GM12872 (cell line): ENCODE measurements around the gene ADAMTS6.

Experiments used
- TF ChIP-seq, protein P1 (sequence below): IDR thresholded peaks from 3 replicates; pipeline ENCODE4 v1.5.1; 2011; ENCODE audit warnings: low read depth, mild to moderate bottlenecking, low read length, moderate library complexity; ENCODE audit not compliant: insufficient read depth

Gene ADAMTS6

GRCh38 chr5:65390208-65390607 is 91.5 kb downstream of the ADAMTS6 start:
- TF ChIP-seq, protein P1, sequence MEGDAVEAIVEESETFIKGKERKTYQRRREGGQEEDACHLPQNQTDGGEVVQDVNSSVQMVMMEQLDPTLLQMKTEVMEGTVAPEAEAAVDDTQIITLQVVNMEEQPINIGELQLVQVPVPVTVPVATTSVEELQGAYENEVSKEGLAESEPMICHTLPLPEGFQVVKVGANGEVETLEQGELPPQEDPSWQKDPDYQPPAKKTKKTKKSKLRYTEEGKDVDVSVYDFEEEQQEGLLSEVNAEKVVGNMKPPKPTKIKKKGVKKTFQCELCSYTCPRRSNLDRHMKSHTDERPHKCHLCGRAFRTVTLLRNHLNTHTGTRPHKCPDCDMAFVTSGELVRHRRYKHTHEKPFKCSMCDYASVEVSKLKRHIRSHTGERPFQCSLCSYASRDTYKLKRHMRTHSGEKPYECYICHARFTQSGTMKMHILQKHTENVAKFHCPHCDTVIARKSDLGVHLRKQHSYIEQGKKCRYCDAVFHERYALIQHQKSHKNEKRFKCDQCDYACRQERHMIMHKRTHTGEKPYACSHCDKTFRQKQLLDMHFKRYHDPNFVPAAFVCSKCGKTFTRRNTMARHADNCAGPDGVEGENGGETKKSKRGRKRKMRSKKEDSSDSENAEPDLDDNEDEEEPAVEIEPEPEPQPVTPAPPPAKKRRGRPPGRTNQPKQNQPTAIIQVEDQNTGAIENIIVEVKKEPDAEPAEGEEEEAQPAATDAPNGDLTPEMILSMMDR: no peak

GRCh38 chr5:65383859-65384258 is 97.9 kb downstream of the ADAMTS6 start:
- TF ChIP-seq, protein P1: no peak

DNA sequence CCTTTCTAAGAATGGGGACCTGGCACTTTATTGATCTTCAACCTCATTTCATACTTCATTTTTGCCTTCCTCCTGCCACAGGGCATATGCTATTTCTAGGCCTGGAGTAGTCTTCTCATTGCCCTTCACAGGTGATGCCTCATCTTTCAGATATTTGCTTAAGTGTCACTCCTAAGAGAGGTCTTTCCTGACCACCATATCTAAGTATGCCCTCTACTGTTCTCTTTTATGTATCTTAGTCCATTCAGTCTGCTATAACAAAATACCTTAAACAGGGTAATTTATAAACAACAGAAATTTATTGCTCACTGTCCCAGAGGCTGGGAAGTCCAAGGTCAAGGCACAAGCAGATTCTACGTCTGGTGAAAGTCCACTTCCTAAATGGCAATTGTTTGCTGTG is 99.1 kb downstream of the ADAMTS6 start:
- TF ChIP-seq, protein P1: no peak; the same call in 2 of the 3 replicates

- TF ChIP-seq, protein P1: no peak
These were observed 115.1 kb downstream of the ADAMTS6 start for GRCh38 chr5:65366655-65367054.

DNA sequence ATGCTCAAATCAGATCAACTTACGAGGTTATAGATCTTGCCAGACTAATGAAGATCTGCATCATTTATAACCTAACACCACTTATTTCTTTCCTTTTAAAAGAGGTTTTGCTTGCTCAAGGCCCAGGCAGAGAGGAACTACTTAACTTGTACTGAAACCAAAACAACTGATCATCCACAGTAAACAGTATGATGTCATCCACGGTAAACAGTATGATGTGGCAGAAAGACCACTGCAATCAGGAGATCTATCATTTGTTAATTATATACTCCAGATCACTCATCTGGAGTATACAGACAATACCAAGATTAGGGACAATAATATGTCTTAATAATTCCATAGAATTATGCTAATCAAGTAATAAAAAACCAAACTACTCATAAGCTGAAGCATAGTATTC is 116.8 kb downstream of the ADAMTS6 start:
- TF ChIP-seq, protein P1: no peak

- TF ChIP-seq, protein P1: no peak
These were observed 118.2 kb downstream of the ADAMTS6 start for GRCh38 chr5:65363499-65363898.

GRCh38 chr5:65359981-65360380 is 121.7 kb downstream of the ADAMTS6 start:
- TF ChIP-seq, protein P1: no peak

DNA sequence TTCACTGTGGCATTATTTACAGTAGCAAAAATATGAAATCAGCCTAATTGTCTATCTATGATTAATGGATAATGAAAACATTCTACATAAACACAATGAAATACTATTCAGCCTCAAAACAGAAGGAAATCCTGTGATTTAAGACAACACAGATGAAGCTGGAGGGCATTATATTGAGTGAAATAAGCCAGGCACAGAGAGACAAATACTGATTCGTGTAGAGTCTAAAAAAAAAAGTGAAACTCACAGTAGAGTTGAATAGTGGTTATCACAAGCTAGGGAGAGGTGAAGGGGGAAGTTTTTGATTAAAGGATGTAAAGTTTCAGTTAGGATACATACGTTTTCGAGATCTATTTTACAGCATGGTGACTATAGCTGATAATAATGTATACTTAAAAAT is 122.2 kb downstream of the ADAMTS6 start:
- TF ChIP-seq, protein P1: no peak
